K562 (cell line): ENCODE results near the gene JSRP1. TPM values are rescaled to one million over a fixed set of nuclear protein-coding genes. Genes with fewer than 3 reads are reported as not detected.

Experiments
- ADNP ChIP-seq: fragments of 200-800 bp; sonication (Bioruptor generic); IDR thresholded peaks from 2 replicates; pipeline ENCODE4 v1.6.1; 2016; ENCODE audit warnings: missing genetic modification characterization, missing compliant biosample characterization
- CREB1 ChIP-seq, 2 experiments: sonication (generic) in 1 of 2; formaldehyde crosslinking in 1 of 2; IDR thresholded peaks; 2 replicates each; pipeline versions ENCODE4 v1.6.1 to v1.8.0; 2012 to 2022; ENCODE audit warnings: inconsistent platforms in 1 of 2, mild to moderate bottlenecking in 1 of 2, missing genetic modification reagents in 1 of 2, moderate library complexity in 1 of 2
- FOXP1 ChIP-seq: sonication (generic); formaldehyde crosslinking; IDR thresholded peaks from 2 replicates; pipeline ENCODE4 v1.8.0; 2022; ENCODE audit warnings: mild to moderate bottlenecking, missing genetic modification reagents
- HDAC6 ChIP-seq: IDR thresholded peaks from 2 replicates; pipeline ENCODE4 v1.6.1; 2012; ENCODE audit warnings: low read depth, mild to moderate bottlenecking, control low read depth, inconsistent platforms, low read length, moderate library complexity
- HMGN3 ChIP-seq: IDR thresholded peaks from 2 replicates; pipeline ENCODE4 v1.6.1; 2011; ENCODE audit warnings: borderline replicate concordance, low read depth, mild to moderate bottlenecking, mixed read lengths, low read length; ENCODE audit not compliant: insufficient read length; ENCODE audit errors: extremely low read depth
- HNRNPLL ChIP-seq: fragments of 200-400 bp; formaldehyde crosslinking; IDR thresholded peaks from 2 replicates; pipeline ENCODE4 v1.6.1; 2017; ENCODE audit warnings: low read length, low read depth, mild to moderate bottlenecking; ENCODE audit not compliant: poor library complexity, severe bottlenecking
- MAZ ChIP-seq, 2 experiments: fragments of 450-650 bp in 1 of 2; sonication (generic) in 1 of 2; formaldehyde crosslinking; IDR thresholded peaks in 1 of 2; conservative IDR thresholded peaks in 1 of 2; 2 replicates each; pipeline versions ENCODE4 v1.4.0 to v1.5.0; 2020; ENCODE audit warnings: mild to moderate bottlenecking in 1 of 2, missing genetic modification reagents in 1 of 2
- PRPF4 ChIP-seq: fragments of 200-400 bp; formaldehyde crosslinking; IDR thresholded peaks from one replicate; pipeline ENCODE4 v1.6.1; 2017; ENCODE audit warnings: low read length, low read depth, mild to moderate bottlenecking; ENCODE audit not compliant: insufficient read depth, poor library complexity, severe bottlenecking
- TAF9B ChIP-seq: fragments of 450-650 bp; IDR thresholded peaks from 2 replicates; pipeline ENCODE4 v1.6.1; 2018; ENCODE audit warnings: mild to moderate bottlenecking; ENCODE audit not compliant: partially characterized antibody
- TBL1XR1 ChIP-seq, 2 experiments: IDR thresholded peaks; 2 replicates each; pipeline ENCODE4 v1.6.1; 2012; ENCODE audit warnings: improper control_type of control experiment in 2 of 2, low read length in 2 of 2, mild to moderate bottlenecking in 1 of 2
- ZNF282 ChIP-seq: sonication (generic); formaldehyde crosslinking; IDR thresholded peaks from 2 replicates; pipeline ENCODE4 v1.8.1; 2023; ENCODE audit warnings: missing genetic modification reagents
- ZNF561 ChIP-seq: fragments of 450-650 bp; formaldehyde crosslinking; conservative IDR thresholded peaks from 2 replicates; pipeline ENCODE4 v1.4.0; 2020; ENCODE audit warnings: mild to moderate bottlenecking, moderate library complexity
- polyA plus RNA-seq, 8 experiments: library from polyadenylated mRNA; depleted of rRNA in 4 of 8; stranded (reverse) in 5 of 8; unstranded in 3 of 8; fragments of >200 nt; fragmentation: Nextera tagmentation in 2 of 8; fragmentation: Illumina TruSeq in 1 of 8; extraction: Ambion mirVana in 2 of 8; extraction: Trizol in 1 of 8; gene quantifications; 2 replicates each; pipeline versions ENCODE4 v1.2.1 to v1.2.3, GENCODE V29; 2011 to 2014; ENCODE audit warnings: inconsistent platforms in 1 of 8, missing spikeins in 1 of 8
- total RNA-seq, 7 experiments: library from RNA; depleted of rRNA in 6 of 7; stranded (reverse); fragments of >200 nt in 6 of 7; fragmentation: Illumina TruSeq in 2 of 7; extraction: Trizol in 2 of 7; gene quantifications; 2 replicates each; pipeline versions ENCODE4 v1.2.1 to v1.2.3, GENCODE V29; 2011 to 2021; ENCODE audit warnings: low replicate concordance in 1 of 7
- TF ChIP-seq, protein P1 (sequence below): conservative IDR thresholded peaks from 2 replicates; pipeline ENCODE4 v1.6.1; 2011; ENCODE audit warnings: low read depth, mild to moderate bottlenecking, low read length; ENCODE audit not compliant: control insufficient read depth
- TF ChIP-seq, protein P2 (sequence below): fragments of 250-450 bp; sonication (Bioruptor Pico); IDR thresholded peaks from 2 replicates; pipeline ENCODE4 v1.4.0; 2020
- TF ChIP-seq, protein P3 (sequence below): fragments of 250-450 bp; sonication (Bioruptor Pico); IDR thresholded peaks from 2 replicates; pipeline ENCODE4 v1.5.0; 2021
- TF ChIP-seq, protein P4 (sequence below): fragments of 200-800 bp; sonication (Bioruptor generic); IDR thresholded peaks from 2 replicates; pipeline ENCODE4 v1.6.1; 2017; ENCODE audit warnings: missing genetic modification characterization, missing compliant biosample characterization
- TF ChIP-seq, protein P5 (sequence below): fragments of 250-450 bp; sonication (Bioruptor Pico); IDR thresholded peaks from 2 replicates; pipeline ENCODE4 v1.5.0; 2020; ENCODE audit warnings: mild to moderate bottlenecking

Gene JSRP1
- total and polyA plus RNA-seq, 9 of the 15 experiments (the other 6 are each of a cell fraction or from before 2014, with no cell fraction given), result 0.08 to 1.2 (median 0.51) TPM; not detected in 4

DNA sequence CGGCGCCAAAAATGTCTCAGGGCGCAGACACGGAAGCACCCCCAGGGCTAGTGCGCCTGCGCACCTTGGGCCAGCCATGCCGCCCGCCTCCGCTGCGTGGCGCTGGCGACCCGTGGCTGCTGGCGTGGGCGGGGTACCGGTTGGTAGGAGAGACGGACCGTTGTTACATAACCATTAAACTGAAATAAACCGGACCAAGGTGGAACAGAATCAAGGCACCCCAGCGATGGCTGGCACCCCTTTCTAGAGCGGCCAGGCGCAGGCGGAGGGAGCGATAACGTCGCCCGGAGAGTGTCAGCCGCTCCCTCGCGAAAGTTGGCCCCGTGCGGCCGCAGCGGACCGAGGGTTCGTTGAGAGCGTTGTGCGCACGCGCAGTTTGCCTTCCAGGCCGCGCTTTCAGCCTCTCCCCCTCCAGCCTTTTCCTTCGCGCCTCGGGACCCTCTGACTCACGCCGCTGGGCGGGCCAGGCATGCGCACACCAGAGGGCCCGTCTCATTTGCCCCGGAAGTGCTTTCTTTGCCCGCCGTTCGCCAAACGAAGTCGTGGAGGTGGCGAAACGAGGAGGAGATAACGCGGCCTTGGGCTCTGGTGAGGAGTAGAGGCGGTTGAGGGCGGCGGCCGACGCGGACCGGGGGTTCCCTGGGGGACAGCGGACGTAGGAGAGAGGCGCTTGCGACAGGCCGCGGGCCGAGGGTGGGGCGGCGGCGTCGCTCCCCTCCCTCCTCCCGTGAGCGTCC, 19.7 kb downstream of the JSRP1 start, which contains the start of the genes PLEKHJ1 and SF3A2 (continued):
- TF ChIP-seq, protein P1, sequence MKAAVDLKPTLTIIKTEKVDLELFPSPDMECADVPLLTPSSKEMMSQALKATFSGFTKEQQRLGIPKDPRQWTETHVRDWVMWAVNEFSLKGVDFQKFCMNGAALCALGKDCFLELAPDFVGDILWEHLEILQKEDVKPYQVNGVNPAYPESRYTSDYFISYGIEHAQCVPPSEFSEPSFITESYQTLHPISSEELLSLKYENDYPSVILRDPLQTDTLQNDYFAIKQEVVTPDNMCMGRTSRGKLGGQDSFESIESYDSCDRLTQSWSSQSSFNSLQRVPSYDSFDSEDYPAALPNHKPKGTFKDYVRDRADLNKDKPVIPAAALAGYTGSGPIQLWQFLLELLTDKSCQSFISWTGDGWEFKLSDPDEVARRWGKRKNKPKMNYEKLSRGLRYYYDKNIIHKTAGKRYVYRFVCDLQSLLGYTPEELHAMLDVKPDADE, result no peak; the same call in 1 of the 2 replicates
- no peak for TF ChIP-seq TAF9B
- no peak for TF ChIP-seq FOXP1 (CRISPR knock-in tag)
- TF ChIP-seq, protein P2, sequence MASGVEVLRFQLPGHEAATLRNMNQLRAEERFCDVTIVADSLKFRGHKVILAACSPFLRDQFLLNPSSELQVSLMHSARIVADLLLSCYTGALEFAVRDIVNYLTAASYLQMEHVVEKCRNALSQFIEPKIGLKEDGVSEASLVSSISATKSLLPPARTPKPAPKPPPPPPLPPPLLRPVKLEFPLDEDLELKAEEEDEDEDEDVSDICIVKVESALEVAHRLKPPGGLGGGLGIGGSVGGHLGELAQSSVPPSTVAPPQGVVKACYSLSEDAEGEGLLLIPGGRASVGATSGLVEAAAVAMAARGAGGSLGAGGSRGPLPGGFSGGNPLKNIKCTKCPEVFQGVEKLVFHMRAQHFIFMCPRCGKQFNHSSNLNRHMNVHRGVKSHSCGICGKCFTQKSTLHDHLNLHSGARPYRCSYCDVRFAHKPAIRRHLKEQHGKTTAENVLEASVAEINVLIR (CRISPR knock-in tag), result no peak
- peak; percentile 67 for TF ChIP-seq HMGN3
- peak; percentile 54 for TF ChIP-seq PRPF4
- peak; percentile 35 for TF ChIP-seq HNRNPLL
- TF ChIP-seq, protein P3, sequence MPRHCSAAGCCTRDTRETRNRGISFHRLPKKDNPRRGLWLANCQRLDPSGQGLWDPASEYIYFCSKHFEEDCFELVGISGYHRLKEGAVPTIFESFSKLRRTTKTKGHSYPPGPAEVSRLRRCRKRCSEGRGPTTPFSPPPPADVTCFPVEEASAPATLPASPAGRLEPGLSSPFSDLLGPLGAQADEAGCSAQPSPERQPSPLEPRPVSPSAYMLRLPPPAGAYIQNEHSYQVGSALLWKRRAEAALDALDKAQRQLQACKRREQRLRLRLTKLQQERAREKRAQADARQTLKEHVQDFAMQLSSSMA, result no peak; the same call in 1 of the 2 replicates
- TF ChIP-seq ZNF561 (CRISPR knock-in tag), result no peak
- peak in 1 of 2 experiments; percentile 11; a peak in 1 of 4 replicates for TF ChIP-seq TBL1XR1 (IDR thresholded peaks at IDR 0.05; ENCODE audit: low read length in 2 of 2)
- TF ChIP-seq MAZ (CRISPR knock-in tag; conservative IDR thresholded peaks at IDR 0.05 in 1 of 2, IDR thresholded peaks at IDR 0.05 in 1 of 2), result peak; percentile 76 to 87
- TF ChIP-seq HDAC6, result no peak
- TF ChIP-seq ZNF282 (CRISPR knock-in tag), result 0 out of 2 replicates have a peak, but pooled peaks have one; percentile 50
- peak; percentile 14; the same call in 1 of the 2 replicates for TF ChIP-seq CREB1 (IDR thresholded peaks at IDR 0.05)
- no peak; the same call in none of the 2 replicates for TF ChIP-seq CREB1 (CRISPR knock-in tag; IDR thresholded peaks at IDR 0.05)
- TF ChIP-seq, protein P4, sequence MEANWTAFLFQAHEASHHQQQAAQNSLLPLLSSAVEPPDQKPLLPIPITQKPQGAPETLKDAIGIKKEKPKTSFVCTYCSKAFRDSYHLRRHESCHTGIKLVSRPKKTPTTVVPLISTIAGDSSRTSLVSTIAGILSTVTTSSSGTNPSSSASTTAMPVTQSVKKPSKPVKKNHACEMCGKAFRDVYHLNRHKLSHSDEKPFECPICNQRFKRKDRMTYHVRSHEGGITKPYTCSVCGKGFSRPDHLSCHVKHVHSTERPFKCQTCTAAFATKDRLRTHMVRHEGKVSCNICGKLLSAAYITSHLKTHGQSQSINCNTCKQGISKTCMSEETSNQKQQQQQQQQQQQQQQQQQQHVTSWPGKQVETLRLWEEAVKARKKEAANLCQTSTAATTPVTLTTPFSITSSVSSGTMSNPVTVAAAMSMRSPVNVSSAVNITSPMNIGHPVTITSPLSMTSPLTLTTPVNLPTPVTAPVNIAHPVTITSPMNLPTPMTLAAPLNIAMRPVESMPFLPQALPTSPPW (CRISPR knock-in tag), result peak; percentile 77
- TF ChIP-seq ADNP, result no peak
- TF ChIP-seq, protein P5, sequence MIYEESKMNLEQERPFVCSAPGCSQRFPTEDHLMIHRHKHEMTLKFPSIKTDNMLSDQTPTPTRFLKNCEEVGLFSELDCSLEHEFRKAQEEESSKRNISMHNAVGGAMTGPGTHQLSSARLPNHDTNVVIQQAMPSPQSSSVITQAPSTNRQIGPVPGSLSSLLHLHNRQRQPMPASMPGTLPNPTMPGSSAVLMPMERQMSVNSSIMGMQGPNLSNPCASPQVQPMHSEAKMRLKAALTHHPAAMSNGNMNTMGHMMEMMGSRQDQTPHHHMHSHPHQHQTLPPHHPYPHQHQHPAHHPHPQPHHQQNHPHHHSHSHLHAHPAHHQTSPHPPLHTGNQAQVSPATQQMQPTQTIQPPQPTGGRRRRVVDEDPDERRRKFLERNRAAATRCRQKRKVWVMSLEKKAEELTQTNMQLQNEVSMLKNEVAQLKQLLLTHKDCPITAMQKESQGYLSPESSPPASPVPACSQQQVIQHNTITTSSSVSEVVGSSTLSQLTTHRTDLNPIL (CRISPR knock-in tag), result no peak
